Measurements from ENCODE around the gene SLC22A4.

DNA sequence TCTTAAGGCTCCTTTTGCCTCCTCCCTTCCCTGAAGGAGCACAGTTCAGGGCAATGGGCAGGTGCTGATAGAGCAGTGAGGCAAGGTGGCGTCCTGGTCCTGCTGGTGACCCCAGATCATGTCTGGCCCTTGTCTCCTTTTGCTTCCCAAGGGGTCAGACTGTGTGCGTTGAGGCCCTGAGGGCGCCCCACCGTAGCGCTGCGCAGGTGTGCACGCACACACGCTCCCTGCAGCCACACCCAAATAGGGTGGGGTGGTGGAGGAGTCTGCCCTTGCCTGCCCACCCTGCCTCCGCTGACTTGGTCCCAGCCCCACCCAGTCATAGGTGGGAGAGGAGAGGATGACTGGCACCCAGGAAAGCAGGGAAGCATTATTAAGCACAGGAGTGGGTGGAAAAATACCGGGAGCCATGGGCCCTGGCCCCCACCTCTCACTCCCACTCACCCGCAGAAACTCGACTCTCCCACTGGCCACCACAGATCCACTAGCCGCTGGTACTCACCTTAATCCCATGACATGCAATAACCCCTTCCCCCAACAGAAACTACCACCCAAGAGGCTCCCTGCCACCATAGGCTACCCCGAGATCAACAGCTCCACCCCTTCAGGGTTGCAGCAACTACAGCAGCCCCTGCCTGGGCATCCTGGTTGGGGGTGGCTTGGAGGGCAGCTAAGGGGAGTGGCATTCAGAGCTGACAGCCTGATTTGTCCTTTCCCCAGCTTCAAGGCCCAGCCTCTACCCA is 20.0 kb upstream of the SLC22A4 start:
- TF ChIP-seq, protein P1, sequence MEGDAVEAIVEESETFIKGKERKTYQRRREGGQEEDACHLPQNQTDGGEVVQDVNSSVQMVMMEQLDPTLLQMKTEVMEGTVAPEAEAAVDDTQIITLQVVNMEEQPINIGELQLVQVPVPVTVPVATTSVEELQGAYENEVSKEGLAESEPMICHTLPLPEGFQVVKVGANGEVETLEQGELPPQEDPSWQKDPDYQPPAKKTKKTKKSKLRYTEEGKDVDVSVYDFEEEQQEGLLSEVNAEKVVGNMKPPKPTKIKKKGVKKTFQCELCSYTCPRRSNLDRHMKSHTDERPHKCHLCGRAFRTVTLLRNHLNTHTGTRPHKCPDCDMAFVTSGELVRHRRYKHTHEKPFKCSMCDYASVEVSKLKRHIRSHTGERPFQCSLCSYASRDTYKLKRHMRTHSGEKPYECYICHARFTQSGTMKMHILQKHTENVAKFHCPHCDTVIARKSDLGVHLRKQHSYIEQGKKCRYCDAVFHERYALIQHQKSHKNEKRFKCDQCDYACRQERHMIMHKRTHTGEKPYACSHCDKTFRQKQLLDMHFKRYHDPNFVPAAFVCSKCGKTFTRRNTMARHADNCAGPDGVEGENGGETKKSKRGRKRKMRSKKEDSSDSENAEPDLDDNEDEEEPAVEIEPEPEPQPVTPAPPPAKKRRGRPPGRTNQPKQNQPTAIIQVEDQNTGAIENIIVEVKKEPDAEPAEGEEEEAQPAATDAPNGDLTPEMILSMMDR (IDR thresholded peaks at IDR 0.05): no peak
- TF ChIP-seq ZFX (IDR thresholded peaks at IDR 0.05; ENCODE audit: borderline replicate concordance): no peak

All from 22Rv1 (cell line).